Tibial nerve (tissue), 3 donors: ENCODE measurements around the gene CMTM2.

Experiments
- POLR2A ChIP-seq, 2 donors: fragments of 450-650 bp; IDR thresholded peaks; one replicate each; pipeline ENCODE4 v1.6.1; 2017; ENCODE audit warnings: antibody characterized with exemption in 2 of 2, mild to moderate bottlenecking in 2 of 2, moderate library complexity in 2 of 2
- TF ChIP-seq, protein P1 (sequence below), 5 experiments: fragments of 200-600 bp in 3 of 5; fragments of 450-650 bp in 2 of 5; sonication (generic) in 3 of 5; IDR thresholded peaks; one replicate each; pipeline ENCODE4 v1.5.1; 2016 to 2019; ENCODE audit warnings: antibody characterized with exemption in 5 of 5, mild to moderate bottlenecking in 3 of 5, moderate library complexity in 2 of 5

DNA sequence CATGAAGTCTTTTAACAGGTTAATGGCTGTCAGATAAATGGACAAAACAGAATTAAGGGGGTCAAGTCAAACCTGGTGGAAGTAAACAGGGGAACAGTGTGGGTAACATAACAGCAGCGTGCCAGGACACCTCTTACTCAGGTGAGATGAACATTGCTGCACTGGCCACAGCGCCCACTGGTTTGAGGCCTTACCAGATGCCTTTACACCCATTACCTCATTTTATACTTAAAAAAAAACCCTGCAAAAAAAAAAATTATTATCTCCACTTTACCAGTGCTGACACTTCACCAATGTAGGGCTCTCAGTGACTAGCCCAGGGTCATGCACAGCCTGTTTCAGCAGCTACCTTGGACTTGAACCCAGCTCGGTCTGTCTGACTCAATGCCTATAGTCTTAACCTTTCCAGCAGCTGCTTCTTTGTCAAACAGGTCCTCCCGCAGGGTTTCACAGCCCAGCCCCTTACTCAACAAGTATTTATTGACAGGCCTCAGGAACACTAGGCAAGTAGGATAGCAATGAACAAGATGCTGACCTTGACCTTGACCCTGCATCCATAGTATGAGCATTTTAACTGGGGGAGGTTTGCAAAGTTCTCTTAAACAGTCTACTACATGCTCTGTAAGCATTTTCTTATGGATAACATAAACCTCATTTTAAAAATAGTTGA, 55.4 kb downstream of the CMTM2 start:
- TF ChIP-seq, protein P1, sequence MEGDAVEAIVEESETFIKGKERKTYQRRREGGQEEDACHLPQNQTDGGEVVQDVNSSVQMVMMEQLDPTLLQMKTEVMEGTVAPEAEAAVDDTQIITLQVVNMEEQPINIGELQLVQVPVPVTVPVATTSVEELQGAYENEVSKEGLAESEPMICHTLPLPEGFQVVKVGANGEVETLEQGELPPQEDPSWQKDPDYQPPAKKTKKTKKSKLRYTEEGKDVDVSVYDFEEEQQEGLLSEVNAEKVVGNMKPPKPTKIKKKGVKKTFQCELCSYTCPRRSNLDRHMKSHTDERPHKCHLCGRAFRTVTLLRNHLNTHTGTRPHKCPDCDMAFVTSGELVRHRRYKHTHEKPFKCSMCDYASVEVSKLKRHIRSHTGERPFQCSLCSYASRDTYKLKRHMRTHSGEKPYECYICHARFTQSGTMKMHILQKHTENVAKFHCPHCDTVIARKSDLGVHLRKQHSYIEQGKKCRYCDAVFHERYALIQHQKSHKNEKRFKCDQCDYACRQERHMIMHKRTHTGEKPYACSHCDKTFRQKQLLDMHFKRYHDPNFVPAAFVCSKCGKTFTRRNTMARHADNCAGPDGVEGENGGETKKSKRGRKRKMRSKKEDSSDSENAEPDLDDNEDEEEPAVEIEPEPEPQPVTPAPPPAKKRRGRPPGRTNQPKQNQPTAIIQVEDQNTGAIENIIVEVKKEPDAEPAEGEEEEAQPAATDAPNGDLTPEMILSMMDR (IDR thresholded peaks at IDR 0.05), result no peak
- no peak for TF ChIP-seq POLR2A (IDR thresholded peaks at IDR 0.05)
